GM11168 (cell line): ENCODE measurements around the gene CREB3L1.
"Not testable (repeated sequence)": the region's sequence is repeated elsewhere in the genome, so short reads cannot be mapped to it uniquely, and the experiment has no call there.

Source experiments
- in situ Hi-C: fragments of 300-500 bp; cut with MboI; formaldehyde crosslinking; loops from one replicate; pipeline ENCODE4 v1.12.0; 2022; ENCODE audit warnings: low sequenced_read_pairs; ENCODE audit not compliant: unreplicated experiment

The CREB3L1 gene

DNA sequence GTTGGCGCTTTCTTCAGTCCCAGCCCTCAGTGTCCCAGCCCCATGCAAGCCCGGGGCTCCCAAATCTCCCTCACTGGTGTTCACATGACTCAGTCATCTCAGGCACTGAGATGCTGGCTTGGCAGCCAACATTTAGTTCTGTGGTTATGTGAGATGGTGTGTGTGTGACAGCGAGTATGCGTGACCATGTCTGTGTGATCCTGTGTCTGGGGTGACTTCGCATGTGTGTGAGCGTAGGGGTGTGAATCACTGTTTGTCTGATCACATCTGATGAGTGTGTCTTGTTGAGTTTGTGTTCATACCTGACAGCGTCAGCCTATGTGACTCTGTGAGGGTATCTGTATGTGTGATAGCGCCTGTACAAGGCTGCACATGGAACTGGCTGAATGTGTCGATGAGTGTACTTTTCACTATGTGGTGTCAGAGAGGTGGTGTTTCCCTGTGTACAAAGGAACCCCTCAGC is 16.2 kb downstream of the CREB3L1 start:
- in situ Hi-C loops = no loop called here

- in situ Hi-C loops = no loop called here
These were observed 17.2 kb downstream of the CREB3L1 start for GRCh38 chr11:46294365-46295309.

- in situ Hi-C loops = no loop called here
These were observed 18.0 kb downstream of the CREB3L1 start for GRCh38 chr11:46295312-46296058.

DNA sequence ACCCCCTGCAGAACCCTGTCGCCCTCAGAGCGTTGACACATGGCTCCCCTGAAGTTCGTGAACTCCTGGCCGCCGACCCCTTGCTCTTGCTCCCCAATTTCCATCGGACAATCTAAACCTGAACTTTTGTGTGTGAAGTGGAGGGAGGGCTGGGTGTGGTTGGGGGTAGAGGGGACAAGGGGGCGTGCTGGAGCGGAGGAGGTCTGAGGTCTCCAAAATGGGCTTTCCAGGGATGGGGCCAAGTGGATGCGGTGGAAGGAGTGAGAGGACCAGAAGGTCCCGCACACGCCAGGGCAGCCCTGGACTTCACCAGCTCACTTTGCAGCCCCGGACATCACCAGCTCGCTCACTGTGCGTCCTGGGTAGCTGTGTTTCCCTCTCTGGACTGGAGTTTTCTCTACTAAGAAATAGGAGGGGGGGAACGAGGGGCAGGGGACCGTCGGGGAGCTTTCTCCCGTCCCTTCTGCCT is 18.6 kb downstream of the CREB3L1 start:
- in situ Hi-C loops = no loop called here

DNA sequence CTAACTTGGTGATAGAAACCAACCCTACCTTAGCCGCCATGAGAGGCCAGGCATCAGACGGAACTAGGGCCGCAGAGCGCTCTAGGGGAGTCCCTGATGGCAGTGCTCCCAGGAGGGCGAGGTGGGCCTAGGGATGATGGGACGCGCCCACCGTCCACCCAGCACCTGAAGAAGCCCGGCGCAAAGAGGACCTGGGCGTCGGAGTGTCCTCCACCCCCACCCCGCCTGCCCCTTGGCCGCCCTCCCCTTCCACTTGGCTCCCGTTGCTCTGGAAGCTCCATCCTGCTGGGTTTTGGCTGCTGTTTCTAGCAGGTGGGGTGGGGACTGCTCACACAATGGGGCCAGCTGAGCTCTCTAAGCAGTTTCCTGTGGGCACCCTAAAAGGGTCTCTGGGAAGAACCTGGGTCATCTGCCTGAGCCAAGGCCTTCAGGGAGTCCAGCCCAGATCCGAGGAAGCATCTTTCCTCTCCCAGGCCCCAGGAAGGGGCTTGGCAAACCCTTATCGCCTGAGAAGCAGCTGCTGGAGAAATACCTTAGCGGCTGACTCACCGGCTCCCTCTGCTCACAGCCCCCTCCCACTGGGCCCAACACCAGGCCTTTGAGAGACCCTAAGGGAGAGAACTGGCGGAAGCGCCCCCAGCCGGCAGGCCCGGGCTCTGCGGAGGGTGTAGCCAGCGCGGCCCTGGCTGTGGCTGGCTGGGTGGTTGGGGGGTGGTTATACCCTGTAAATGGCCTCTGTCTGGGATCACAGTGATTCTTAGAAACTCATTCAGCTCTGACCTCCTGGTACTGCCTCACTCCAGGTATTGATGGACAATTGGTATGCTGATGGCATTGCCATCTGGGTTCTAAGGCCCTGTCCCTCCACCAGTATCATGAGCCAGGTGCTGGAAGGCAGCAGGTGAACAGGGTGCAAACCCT is 19.3 kb downstream of the CREB3L1 start:
- in situ Hi-C loops = no loop called here

DNA sequence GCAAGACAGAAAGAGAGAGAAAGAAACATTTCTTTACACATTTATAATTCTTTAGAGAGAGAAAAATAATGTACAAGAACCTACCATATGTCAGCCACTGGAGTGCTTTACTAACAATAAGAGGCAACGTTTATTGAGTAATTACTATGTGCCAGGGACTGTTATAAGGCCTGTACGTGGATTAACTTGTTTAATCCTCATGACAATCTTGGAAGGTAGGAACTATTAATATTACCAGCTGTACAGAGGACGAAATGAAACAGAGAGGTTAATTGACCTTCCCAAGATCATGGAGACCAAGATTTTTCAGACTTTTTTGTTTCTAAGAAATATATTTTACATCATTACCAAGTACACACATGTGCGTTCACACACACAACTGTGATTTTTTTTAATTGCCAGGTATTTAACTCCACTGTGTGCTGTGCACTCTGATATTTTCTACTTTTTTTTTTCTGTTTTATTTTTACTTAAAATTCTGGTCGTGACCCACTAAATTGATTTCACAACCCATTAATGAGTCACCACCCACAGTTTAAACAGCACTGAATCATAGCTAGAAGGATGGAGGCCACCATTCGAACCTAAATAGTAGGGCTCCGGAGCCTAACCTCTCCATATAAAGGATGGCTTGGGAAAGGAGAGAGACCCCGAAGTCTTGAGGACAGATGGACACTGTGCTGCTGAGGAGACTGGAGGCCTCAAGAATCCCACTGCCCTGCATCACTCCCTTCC is 21.4 kb downstream of the CREB3L1 start:
- in situ Hi-C loops = no loop called here

- in situ Hi-C loops = no loop called here
These were observed 22.0 kb downstream of the CREB3L1 start for GRCh38 chr11:46299451-46299961.

DNA sequence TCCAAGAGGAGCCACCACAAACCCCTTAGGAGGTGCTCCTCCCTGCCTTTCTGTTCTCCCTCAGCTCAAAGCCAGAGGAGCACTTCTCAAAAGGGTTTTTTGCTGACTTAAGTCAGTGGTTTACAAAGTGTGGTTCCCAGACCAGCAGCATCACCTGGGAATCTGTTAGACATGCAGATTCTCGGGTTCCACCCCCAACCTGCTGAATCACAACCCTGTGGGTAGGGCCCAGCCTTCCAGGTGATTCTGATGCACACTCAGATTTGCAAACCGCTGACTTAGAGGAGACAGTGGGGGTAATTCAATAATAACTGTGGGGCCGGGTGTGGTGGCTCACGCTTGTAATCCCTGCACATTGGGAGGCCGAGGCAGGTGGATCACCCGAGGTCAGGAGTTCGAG is 22.8 kb downstream of the CREB3L1 start:
- in situ Hi-C loops = no loop called here

DNA sequence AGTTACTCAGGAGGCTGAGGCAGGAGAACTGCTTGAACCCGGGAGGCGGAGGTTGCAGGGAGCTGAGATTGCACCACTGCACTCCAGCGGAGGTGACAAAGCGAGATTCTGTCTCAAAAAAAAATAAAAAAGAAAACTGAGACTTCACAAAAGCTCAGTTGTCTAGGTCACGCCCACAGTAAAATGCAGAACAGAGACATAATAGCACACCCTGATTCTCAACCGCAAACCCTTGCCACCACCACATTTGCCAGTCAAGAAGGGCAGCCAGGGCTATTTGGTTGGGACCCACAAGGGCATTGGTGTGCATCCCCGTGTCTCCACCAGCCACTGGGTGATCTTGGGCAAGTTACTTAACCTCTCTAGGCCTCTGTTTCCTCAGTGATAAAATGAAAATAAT is 25.4 kb downstream of the CREB3L1 start:
- in situ Hi-C loops = no loop called here

DNA sequence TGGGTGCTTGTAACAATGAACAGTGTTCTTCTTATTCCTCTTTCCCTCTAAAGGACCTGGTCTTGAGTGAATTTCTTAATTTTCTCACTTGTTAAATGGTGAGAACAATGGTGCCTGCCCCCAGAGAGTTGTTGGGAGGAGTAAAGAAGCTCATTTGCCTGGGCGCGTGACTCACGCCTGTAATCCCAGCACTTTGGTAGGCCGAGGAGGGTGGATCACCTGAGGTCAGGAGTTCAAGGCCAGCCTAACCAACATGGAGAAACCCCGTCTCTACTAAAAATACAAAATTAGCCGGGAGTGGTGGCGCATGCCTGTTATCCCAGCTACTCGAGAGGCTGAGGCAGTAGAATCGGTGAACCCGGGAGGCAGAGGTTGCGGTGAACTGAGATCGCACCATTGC is 26.6 kb downstream of the CREB3L1 start:
- in situ Hi-C loops = not testable (repeated sequence)

DNA sequence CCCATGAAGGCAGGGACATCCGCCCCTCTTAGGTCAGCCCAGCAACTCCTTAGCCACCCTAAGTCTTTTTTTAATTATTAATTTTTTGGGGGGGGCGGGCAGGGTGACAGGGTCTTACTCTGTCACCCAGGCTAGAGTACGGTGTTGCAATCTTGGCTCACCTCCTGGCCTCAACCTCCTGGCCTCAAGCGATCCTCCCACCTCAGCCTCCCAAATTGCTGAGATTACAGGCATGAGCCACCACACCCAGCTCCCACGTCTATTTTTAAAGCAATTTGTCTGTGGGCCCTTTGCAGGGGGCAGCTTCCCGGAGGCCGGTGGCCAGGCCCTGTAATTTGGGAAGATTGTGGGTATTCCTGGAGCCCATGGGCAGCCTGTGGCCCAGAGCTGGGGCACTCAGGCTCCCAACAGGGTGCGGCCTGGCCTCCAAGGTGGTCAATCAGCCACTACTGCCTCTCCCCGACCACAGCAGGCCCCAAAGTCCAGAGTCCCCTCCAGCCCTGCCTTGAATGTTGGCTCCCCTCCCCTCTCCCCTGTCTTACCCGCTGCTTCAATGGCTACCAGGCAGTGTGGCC is 27.2 kb downstream of the CREB3L1 start:
- in situ Hi-C loops = no loop called here

GRCh38 chr11:46305295-46305694 is 27.8 kb downstream of the CREB3L1 start:
- in situ Hi-C loops = no loop called here

GRCh38 chr11:46306296-46306853 is 28.9 kb downstream of the CREB3L1 start:
- in situ Hi-C loops = no loop called here

GRCh38 chr11:46307369-46307768 is 29.9 kb downstream of the CREB3L1 start:
- in situ Hi-C loops = no loop called here

DNA sequence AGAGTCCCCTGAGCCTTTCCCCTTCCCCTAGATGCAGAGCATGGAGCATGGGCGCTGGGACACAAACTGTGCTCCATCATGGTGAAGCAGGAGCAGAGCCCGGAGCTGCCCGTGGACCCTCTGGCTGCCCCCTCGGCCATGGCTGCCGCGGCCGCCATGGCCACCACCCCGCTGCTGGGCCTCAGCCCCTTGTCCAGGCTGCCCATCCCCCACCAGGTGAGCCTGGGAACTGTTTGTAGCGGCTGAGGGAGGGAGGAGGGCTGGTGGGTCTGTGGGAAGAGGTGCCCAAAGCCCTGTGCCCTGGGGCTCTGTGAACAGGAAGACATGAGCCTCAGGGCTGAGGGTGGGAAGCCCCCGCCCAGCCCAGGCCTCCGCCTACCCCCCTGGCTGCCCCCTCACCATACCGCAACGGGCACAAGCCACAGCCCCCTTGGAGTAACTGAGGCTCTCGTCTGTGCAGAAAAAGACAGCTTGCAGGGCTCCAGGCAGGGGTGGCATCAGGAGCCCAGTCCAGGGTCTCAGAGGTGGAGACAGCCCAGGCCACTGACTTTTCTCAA is 30.4 kb downstream of the CREB3L1 start:
- in situ Hi-C loops = no loop called here

DNA sequence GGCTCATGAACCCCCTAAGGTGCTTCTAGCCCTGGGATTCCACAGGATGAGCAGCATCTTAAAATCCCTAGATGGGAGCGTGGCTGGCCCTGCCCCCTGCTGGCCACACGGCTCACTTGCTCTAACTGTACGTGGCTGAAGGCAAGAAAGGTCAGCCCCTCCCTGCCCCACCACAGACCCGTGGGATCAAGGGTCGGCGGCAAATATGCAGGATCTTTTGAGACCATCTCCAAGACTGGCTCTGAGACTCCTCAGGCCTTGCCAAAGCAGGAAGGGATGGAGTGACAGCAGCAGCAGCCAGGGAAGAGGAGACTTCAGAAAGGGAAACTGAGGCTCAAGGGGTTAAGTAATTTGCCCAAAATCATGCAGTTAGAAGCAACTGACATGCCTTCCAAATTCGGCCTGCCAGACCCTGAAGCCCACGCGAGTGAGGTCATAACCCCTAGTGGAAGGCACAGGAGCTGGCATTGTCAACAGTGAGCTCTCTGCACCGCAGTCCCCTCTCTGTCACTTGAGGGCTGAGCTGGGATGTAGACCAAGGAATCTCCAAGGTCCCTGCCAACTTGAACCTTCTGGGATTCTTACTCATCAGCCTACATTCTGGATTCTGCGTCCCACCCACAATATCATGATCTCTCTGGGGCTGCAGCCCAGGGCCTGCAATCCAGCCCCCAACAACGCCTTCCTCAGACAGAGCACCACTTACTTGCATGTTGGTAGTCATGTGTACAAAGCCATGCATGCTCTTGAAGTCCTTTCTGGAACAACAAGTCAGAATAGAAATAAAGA is 31.4 kb downstream of the CREB3L1 start:
- in situ Hi-C loops = no loop called here

GRCh38 chr11:46309814-46310259 is 32.4 kb downstream of the CREB3L1 start:
- in situ Hi-C loops = loop anchor here (5.0 kb wide), 1 partner anchor 63 kb away; no protein-coding TSS in a partner anchor
